DND-41 (cell line): Measurements from ENCODE around the gene SYNE2.

Source experiments
- ATAC-seq: fragments of 200-7000 bp; cut with Tn5 transposase; 3 replicates; pipeline ENCODE4 v1.9.1; 2021; ENCODE audit warnings: low read depth; ENCODE audit not compliant: insufficient read depth
- DNase-seq: peaks from one replicate; pipeline ENCODE4 v3.0.0-alpha.2; 2020
- H2AFZ ChIP-seq: 2 replicates; pipeline ENCODE4 v1.6.0; 2012; ENCODE audit warnings: low read depth, low read length
- H3K27ac ChIP-seq: 2 replicates; pipeline ENCODE4 v1.5.1; 2012; ENCODE audit warnings: low read length, inconsistent platforms
- H3K27me3 ChIP-seq: fragments of 200-600 bp; sonication (generic); 2 replicates; pipeline ENCODE4 v1.6.0; 2012; ENCODE audit warnings: low read length, mild to moderate bottlenecking, inconsistent platforms; ENCODE audit not compliant: insufficient read depth, poor library complexity
- H3K36me3 ChIP-seq: 2 replicates; pipeline ENCODE4 v1.5.1; 2012; ENCODE audit warnings: low read length, inconsistent platforms; ENCODE audit not compliant: insufficient read depth
- H3K4me1 ChIP-seq: 2 replicates; pipeline ENCODE4 v1.5.1; 2012; ENCODE audit warnings: mild to moderate bottlenecking, low read length; ENCODE audit not compliant: insufficient read depth
- H3K4me2 ChIP-seq: 2 replicates; pipeline ENCODE4 v1.6.0; 2012; ENCODE audit warnings: mild to moderate bottlenecking, moderate library complexity, low read length, inconsistent platforms; ENCODE audit not compliant: insufficient read depth
- H3K4me3 ChIP-seq, 2 experiments: fragments of 200-600 bp in 1 of 2; shearing (Covaris generic) in 1 of 2; 2 replicates each; pipeline ENCODE4 v1.5.1; 2012 to 2016; ENCODE audit warnings: inconsistent platforms in 2 of 2, low read length in 2 of 2, mild to moderate bottlenecking in 2 of 2, low read depth in 1 of 2, moderate library complexity in 1 of 2
- H3K79me2 ChIP-seq: 2 replicates; pipeline ENCODE4 v1.6.0; 2012; ENCODE audit warnings: low read length, inconsistent platforms; ENCODE audit not compliant: insufficient read depth
- H3K9ac ChIP-seq: 2 replicates; pipeline ENCODE4 v1.6.0; 2012; ENCODE audit warnings: low read depth, mild to moderate bottlenecking, inconsistent platforms, low read length, moderate library complexity
- H3K9me3 ChIP-seq: 2 replicates; pipeline ENCODE4 v1.5.1; 2012; ENCODE audit warnings: low read length, moderate library complexity, mild to moderate bottlenecking, inconsistent platforms; ENCODE audit not compliant: insufficient read depth, severe bottlenecking
- H4K20me1 ChIP-seq: 2 replicates; pipeline ENCODE4 v1.6.0; 2012; ENCODE audit warnings: low read length; ENCODE audit not compliant: insufficient read depth
- EZH2 ChIP-seq: IDR thresholded peaks from 3 replicates; pipeline ENCODE4 v1.6.1; 2012; ENCODE audit warnings: borderline replicate concordance, low read depth, mild to moderate bottlenecking, moderate library complexity, low read length, inconsistent platforms; ENCODE audit not compliant: severe bottlenecking
- TF ChIP-seq, protein P1 (sequence below): IDR thresholded peaks from 2 replicates; pipeline ENCODE4 v1.5.1; 2012; ENCODE audit warnings: borderline replicate concordance, low read length, moderate library complexity, mild to moderate bottlenecking; ENCODE audit not compliant: poor library complexity, severe bottlenecking; ENCODE audit errors: extremely low read depth

The SYNE2 gene

DNA sequence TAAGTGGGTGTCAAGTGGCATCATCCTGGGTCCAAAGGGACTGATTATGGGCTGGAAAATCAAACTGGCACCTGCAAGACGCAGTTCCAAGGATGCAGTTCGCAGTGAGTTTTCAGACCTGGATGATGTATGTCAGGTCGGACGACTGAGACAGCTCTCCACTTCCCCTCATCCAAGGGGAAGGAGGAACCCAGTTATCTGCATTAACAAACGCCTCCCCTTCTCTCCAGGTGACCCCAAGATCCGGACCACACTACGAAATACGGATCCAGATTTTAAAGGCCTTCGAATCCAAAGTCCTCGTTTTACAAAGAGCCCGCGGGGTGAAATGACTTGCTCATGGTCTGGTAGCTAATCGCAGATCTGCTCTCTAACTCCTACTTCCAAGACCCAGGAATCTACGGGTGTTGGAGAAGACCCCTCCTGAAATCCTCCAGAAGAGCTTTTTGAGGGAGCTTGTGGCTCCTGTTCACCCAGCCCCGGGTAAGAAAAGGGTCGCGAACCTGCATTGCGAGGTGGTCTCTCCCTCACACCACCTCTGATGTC is 460 bp upstream of the SYNE2 start:
- peak overlapping the region; percentile 57 for H3K27ac ChIP-seq
- peaks cover 34% of the 10 kb centered on the region for H3K4me1 ChIP-seq
- DNase-seq: no peak
- no peaks in the 10 kb centered on the region for H3K9me3 ChIP-seq
- no peak for ATAC-seq
- no peaks in the 10 kb centered on the region; the same call in 1 of the 2 replicates for H3K36me3 ChIP-seq
- H2AFZ ChIP-seq: peak overlapping the region; percentile 88
- peak overlapping the region; percentile 10 to 91; a peak in 3 of 4 replicates for H3K4me3 ChIP-seq
- no peak for TF ChIP-seq EZH2
- TF ChIP-seq, protein P1, sequence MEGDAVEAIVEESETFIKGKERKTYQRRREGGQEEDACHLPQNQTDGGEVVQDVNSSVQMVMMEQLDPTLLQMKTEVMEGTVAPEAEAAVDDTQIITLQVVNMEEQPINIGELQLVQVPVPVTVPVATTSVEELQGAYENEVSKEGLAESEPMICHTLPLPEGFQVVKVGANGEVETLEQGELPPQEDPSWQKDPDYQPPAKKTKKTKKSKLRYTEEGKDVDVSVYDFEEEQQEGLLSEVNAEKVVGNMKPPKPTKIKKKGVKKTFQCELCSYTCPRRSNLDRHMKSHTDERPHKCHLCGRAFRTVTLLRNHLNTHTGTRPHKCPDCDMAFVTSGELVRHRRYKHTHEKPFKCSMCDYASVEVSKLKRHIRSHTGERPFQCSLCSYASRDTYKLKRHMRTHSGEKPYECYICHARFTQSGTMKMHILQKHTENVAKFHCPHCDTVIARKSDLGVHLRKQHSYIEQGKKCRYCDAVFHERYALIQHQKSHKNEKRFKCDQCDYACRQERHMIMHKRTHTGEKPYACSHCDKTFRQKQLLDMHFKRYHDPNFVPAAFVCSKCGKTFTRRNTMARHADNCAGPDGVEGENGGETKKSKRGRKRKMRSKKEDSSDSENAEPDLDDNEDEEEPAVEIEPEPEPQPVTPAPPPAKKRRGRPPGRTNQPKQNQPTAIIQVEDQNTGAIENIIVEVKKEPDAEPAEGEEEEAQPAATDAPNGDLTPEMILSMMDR: no peak
- H4K20me1 ChIP-seq: peaks cover 29% of the 10 kb centered on the region
- peaks cover 42% of the 10 kb centered on the region for H3K79me2 ChIP-seq
- H3K4me2 ChIP-seq: peak overlapping the region; percentile 75
- H3K27me3 ChIP-seq: no peaks in the 10 kb centered on the region
- H3K9ac ChIP-seq: peak overlapping the region; percentile 83

DNA sequence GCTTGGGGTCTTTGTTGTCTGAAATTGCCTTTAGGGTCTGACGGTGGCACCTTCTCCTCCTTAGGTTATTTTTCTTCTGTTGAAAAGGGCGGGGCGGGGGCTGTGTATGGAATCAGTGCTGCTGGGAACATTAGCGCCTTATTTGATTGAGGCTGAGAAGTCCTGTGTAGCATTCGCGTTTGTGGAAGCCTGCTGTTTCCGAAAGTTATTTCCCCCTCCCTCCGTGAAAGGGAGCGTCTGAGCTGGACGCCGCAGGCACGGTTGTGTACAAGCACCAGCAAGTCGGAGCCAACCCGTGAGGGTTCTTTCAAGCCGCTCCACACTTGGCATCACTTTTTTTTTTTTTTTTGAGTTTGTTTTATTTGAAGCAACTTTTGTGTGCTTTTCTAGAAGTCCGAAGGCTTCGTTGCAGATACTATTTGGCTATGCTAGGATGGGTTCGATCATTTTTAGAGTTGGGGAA is 1.1 kb downstream of the SYNE2 start:
- peak; percentile 68 for DNase-seq
- peaks cover 57% of the 10 kb centered on the region for H3K79me2 ChIP-seq
- H3K4me2 ChIP-seq: peak overlapping the region; percentile 75
- H3K27ac ChIP-seq: peak overlapping the region; percentile 77
- TF ChIP-seq, protein P1: no peak
- TF ChIP-seq EZH2: no peak
- H3K9me3 ChIP-seq: no peaks in the 10 kb centered on the region
- H3K36me3 ChIP-seq: no peaks in the 10 kb centered on the region; the same call in 1 of the 2 replicates
- peaks cover 37% of the 10 kb centered on the region for H3K4me1 ChIP-seq
- H3K9ac ChIP-seq: peak overlapping the region; percentile 83
- H3K4me3 ChIP-seq: peak overlapping the region; percentile 80 to 91
- H4K20me1 ChIP-seq: peaks cover 34% of the 10 kb centered on the region
- H2AFZ ChIP-seq: peak overlapping the region; percentile 83
- peak; percentile 51 for ATAC-seq
- no peaks in the 10 kb centered on the region for H3K27me3 ChIP-seq

DNA sequence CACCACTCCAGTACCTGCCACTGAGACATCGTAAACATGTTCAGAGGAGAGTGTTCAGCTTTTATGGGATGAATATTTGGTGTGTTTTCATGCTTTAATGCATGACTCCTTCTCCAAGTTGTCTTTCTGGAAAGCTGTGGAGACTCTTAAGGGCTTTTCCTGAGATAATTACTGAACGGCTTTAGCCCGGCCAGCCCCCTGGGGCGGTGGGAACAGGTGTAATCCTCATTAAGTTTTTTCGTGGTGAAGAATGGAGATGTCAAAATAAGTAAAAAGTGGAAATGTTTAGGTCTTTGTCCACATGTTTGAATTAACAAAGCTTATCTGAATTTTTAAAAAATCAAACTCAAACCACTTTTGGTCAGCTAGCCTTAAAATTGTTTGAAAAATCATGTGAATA is 1.5 kb downstream of the SYNE2 start:
- H3K79me2 ChIP-seq: peaks cover 62% of the 10 kb centered on the region

More for the DNA sequence above, 1.5 kb downstream of the SYNE2 start:
- no peak for TF ChIP-seq EZH2
- TF ChIP-seq, protein P1: no peak
- no peaks in the 10 kb centered on the region for H3K9me3 ChIP-seq
- DNase-seq: no peak
- peak overlapping the region; percentile 75 for H3K4me2 ChIP-seq
- H3K36me3 ChIP-seq: no peaks in the 10 kb centered on the region; the same call in 1 of the 2 replicates
- no peaks in the 10 kb centered on the region for H3K27me3 ChIP-seq
- peak overlapping the region; percentile 83 for H3K9ac ChIP-seq
- peak overlapping the region; percentile 77 for H3K27ac ChIP-seq
- peaks cover 37% of the 10 kb centered on the region for H3K4me1 ChIP-seq
- no peak for ATAC-seq
- H3K4me3 ChIP-seq: peak overlapping the region; percentile 80 to 91
- peak overlapping the region; percentile 83 for H2AFZ ChIP-seq
- H4K20me1 ChIP-seq: peaks cover 36% of the 10 kb centered on the region
